GM21447 (cell line): ENCODE results near the gene ANKRD31.
"Not testable (repeated sequence)": the region's sequence is repeated elsewhere in the genome, so short reads cannot be mapped to it uniquely, and the experiment has no call there.

ENCODE experiments used
- ATAC-seq: cut with Tn5 transposase; IDR thresholded peaks from one replicate; pipeline ENCODE4 v1.9.1; 2021; ENCODE audit not compliant: unreplicated experiment

The ANKRD31 gene, protein sequence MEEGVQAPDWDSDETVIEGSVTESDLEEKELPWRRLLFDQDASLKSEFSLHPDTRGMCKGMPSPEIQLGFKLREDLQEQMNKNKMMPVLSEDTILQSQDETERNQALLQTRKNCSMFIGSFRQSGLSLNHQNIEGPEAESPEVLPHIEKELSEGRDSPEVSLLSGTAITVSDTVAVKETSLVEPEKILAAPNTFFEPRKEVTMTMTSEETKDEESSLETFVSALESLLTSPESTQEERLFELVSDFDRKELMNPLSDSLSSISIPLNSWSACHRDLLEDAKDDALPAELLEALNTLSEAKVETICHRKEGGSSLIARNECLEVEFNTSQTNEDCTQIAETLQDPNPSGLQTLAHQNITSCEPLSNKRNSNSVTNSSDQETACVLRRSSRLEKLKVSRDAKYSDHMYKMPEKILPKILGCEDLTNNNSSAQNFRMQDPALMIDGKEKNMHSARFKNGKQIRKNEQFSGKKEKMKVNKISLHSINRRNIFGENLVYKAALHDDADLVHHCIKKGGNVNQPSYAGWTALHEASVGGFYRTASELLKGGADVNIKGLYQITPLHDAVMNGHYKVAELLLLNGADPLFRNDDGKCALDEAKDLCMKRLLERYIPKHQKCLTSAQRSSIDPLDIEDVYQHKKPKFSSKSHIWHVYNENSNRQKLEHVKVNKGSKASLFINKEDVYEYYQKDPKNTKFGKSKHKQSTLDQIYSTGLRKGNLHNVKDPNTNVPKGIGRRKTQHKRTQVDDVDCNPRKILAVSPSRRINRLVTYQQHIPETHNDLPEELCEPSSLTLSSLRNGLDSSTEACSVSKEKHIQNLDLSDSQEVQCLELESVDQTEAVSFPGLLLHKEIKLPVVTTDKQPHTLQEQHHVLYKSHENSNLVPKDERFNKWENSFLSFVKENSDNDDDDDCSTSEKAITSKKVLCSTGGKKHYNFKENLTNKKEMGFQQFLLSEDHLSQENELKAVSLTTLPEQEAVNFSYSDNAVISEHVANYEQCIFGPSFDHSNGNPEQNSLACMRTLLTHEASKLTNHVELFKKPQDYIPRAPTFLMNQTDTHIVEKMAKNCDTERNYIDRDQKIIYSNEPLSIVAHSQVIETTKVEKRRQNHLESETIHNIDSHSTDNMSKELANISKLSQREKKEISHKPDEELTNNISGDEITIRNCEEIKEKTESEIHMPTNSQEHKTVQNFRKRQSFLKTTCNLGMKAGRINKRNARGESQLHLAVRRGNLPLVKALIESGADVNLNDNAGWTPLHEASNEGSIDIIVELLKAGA (N-terminal part only)

DNA sequence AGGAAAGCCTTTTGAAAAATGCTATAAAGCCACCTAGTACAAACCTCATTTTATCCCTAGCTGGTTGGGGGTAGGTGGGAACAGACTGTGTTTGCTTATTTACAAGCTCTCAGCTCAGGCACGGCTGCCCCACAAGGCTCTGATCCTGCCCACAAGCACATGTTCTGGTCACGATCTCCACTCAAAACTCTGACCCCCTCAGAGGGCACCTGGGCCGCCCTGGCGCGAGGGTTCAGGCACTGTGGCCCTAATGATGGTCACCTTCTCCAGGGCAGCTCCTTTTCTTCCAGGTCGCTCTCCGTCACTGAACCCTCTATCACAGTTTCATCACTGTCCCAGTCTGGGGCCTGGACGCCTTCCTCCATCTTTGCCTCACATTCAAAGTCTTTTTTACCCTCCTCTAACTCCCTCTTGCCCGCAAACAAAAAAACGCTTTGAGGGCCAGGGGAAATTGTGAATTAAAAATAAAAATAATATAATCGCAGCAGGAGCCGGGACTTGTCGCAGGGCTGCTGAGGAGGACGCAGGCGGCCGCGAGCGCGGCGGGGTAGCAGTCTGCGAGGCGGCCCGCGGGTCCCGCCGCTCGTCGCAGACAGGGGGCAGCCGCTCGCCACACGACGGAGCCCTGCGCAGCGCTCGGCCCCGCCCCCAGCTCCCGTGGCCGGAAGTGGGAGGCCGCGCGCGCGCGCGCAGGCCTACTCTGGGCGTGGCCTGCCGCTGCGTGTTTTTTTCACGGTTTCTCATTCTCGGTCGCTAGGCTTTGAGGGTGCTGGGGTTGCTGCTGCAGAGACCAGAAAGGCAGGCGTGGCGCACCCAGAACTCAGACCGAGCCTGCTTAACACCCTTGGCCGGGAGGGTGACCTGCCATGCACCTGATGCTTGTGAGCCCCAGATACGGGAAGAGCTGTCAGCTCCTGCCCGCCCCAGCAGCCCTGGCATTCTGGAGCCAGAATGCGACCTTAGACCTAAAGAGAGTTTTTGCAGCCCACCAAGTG, at the start of gene ANKRD31:
Gene ANKRD31, minus strand, starts transcription at position 557 of the 995 bp plus-strand sequence. Its CDS starts 192 bp downstream, at position 365.
- ATAC-seq, result peak; percentile 94

DNA sequence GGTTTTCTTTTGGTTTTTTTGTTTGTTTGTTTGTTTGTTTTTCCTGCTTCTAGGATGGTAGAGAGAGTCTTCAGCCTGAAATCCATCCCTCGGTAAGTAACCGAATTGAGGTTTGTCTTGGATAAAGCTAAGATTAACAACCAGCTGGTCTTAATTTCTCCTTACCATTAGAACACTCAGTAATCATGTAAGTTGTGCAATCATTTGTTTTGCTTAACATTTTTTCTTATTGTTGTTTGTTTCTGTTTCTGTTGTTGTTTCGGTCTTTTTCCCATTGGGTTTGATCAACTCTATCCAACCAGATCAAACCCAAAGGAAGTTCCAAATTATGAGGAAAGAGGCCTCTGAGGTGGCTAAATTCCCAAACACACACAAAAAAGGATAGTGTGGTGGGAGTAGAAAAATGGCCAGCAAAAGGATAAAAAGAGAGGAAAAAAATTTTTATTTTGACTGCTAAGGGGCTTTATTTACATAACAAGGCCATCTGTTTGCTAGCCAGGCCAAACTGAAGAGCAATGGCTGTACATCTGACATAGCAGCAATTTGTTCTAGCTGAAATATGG, 49.6 kb upstream of the ANKRD31 start:
- no peak for ATAC-seq

DNA sequence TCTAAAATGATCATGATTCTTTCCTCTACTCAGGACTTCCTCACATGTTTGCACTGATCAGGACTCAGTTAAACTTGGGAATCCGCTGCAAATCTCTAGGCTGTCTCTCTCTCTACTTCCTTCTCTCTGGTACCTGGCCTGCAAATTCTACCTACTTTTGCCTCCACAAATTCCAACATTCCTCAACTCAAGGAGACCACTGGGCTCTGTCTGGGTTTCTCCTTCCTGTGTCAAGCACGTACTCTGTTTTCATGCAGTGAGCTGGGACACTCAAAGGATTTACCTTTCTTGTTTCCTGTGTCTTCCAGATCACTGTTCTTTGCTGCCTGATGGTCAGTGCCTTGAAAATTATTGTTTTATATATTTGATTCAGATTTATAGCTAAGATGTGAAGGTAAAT, 45.9 kb upstream of the ANKRD31 start:
- no peak for ATAC-seq

DNA sequence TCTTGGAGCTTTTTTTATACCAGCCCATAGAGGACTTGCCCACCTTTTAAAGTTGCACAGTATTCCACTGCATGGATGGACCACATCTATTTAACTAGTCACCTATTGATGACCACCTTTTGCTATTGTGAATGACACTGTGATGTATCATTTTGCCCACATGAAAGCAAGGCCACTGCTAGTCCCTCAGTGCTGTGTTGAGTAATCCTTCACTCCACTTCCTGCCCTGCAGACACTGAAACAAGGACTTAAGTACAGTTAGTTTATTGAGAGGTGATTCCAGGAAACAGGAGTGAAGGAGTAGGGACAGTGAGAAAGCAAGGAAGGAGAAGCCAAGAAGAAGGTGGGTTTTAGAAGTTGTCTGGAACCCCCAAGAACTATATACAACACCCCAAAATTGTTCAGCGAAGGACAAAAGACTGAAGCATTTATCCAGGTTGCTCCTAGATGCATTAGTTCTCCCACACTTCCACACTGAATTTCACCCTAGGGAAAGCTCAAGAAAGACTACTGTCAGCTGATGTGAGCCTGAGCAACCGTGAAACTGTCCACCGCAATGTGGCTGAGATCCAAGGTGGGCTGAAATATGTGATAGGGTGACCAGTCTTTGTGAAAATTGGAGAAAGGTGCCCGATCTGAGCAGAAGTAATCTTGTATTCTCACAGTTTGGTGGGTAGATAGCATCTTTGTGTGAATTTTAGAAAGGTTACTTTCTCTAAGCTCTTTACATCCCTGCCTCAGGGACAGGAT, 45.2 kb upstream of the ANKRD31 start:
- ATAC-seq, result no peak

DNA sequence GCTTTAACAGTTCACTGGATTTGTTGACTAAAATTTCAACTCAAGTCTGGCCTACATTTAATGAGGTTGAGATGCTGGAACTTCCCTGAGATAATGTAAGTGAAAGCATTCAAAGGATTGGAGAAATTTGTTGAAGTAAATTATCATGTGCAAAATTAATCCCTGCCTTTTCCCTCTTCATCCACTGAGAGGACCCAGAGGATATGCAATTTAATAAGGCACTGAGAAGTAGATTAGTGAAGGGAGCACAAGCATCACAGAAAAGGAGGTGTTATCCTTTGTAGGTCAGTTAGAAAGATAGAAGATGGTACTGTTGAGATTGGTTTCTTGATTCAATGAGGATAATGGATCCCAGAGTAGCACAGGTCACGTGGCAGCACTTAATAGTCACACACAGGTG, 42.6 kb upstream of the ANKRD31 start:
- no peak for ATAC-seq

DNA sequence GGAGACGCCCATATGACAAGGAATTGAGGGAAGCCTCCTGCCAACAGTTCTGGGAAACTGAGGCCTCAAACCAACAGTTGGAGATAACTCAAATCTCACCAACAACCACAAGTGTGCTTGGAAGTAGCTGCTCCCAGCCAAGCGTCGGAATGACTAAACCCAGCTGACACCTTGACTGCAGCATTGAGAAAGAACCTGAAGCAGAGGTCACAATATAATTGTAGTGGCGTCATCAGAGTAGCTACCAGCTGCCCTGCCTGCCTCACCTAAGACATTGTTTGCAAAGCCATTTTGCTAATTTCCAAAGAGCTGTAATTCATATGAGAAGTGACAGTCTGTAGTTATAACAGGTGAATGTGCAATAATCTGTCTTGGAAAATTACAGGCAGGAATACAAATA, 40.8 kb upstream of the ANKRD31 start:
- ATAC-seq, result no peak

DNA sequence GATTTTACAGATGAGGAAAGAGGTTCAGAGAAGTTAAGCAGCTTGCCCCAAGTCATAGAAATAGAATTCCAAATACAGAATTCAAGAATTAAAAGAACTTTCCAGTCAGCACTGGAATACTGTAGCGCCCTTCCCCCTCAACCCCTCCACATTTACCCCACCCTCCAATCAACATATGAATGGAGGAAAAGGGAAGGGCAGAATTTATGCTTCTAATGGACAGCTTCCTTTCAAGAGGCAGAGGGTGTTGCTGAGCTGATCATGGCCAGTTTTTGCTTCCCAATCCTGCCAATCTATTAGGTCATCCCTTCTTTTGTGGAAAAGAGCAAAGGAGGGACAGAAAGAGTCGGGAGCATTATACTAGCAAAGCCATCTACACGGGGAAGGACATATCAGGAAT, 39.1 kb upstream of the ANKRD31 start:
- ATAC-seq, result no peak

DNA sequence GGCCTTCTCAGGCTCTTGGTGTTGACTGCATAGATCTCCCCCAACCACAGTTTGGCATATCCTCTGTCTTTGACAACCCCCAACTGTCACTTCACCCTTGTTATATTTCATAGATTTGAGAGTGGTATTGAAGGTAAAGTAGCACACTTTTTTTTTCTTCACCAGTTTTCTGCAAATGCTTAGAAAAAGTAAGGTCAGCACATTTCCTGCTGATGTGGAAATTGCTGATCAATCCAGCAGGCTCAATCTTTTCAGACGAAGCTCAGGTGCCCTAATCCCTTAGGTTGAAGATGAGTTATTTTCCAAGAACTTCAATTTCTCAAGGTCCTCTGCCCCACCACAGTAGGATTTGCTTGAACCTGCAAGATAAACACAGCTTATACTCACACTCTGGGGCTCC, 38.5 kb upstream of the ANKRD31 start:
- no peak for ATAC-seq

DNA sequence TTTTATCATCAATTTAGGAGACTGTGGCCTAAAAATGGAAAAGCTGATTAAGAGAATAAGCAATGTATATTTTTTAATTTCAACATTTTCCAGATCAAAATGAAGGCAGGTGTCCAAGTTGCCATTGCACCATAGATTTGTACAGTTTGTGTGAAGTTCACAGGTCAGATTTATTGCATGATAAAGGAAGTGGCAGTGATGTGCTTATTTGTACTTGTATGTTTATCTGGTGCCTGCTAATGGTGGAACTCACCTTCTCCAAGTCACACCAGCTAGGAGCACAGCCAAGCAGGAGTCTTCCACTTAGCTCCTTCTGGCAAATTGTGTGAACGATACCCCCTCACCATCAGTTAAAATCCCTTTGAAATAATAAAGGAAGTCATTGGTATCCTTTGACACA, 37.8 kb upstream of the ANKRD31 start:
- ATAC-seq, result no peak

DNA sequence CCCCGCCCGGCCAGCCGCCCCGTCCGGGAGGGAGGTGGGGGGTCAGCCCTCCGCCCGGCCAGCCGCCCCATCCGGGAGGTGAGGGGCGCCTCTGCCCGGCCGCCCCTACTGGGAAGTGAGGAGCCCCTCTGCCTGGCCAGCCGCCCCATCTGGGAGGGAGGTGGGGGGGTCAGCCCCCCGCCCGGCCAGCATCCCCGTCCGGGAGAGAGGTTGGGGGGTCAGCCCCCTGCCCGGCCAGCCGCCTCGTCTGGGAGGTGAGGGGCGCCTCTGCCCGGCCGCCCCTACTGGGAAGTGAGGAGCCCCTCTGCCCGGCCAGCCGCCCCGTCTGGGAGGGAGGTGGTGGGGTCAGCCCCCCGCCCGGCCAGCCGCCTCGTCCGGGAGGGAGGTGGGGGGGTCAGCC, 33.9 kb upstream of the ANKRD31 start:
- ATAC-seq, result not testable (repeated sequence)

DNA sequence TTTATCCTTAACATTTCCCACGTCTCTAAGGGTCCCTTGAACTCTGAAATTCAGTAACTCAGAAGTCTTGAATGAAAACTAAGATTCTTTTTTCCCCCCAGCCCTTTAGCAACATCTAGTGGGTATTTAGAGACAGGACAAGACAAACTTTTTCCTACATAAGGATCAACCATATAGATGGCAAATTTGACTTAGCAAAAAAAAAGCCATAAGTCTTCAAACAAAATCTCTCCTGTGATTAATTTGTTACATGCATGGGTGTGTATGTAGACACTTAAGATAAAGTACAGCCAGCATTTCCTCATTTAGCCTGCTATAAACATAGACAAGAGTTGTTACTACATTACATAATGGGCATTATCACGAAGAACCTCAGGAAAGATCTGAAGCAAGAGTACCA, 29.1 kb upstream of the ANKRD31 start:
- no peak for ATAC-seq

DNA sequence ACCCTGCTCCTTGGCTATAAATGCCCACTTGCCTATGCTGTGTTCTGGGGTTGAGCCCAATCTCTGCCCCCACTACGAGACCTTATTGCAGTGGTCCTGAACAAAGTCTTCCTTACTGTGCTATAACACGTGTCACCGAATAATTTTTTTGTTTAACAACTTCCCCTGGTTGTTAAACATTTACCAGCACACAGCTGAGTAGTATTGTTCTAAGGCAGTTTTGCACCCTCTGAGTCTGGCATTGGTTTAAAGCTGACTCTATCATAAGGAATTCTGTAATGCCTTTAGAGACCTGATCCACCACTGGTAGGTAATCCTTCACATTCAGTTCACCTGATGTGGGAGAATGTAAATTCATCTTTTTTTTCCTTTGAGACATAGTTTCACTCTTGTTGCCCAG, 25.6 kb upstream of the ANKRD31 start:
- no peak for ATAC-seq

DNA sequence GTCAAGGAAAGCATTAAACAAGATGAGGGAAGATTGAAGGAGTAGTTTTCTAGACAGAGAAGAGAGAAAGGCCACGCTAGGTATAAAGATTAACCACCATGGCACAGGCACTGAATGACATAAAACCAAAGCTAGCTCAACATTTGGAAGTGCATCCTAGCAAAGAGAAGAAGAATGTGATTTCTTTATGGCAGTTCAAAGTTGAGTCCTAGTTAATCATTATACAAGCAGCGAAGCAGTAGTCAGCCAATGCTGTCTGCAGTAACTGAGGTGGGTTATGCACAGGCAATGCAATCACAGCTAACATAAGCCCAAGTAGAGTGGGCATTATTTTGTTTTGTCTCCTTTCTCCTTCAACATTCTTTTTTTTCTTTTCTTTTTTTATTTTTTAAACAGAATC, 24.0 kb upstream of the ANKRD31 start:
- ATAC-seq, result no peak

DNA sequence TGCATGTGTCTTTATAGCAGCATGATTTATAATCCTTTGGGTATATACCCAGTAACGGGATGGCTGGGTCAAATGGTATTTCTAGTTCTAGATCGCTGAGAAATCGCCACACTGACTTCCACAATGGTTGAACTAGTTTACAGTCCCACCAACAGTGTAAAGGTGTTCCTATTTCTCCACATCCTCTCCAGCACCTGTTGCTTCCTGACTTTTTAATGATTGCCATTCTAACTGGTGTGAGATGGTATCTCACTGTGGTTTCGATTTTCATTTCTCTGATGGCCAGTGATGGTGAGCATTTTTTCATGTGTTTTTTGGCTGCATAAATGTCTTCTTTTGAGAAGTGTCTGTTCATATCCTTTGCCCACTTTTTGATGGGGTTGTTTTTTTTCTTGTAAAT, 13.8 kb upstream of the ANKRD31 start:
- not testable (repeated sequence) for ATAC-seq

DNA sequence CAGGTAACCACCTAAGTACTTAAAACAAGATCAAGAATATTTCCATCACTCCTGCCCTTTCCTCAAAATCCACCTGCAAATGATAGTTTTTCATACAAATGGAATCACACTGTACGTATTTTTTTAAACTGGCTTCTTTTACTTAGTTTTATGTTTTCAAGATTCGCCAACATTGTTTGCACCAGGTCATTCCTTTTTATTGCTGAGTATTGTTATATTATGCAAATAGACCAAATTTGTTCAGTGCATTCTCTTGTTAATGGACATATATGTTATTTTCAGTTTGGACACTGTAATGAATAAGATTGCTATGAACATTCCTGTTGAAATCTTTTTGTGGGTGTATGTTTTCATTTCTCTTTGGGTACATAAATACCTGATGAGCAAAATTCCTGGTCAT, 8.3 kb upstream of the ANKRD31 start:
- ATAC-seq, result no peak

DNA sequence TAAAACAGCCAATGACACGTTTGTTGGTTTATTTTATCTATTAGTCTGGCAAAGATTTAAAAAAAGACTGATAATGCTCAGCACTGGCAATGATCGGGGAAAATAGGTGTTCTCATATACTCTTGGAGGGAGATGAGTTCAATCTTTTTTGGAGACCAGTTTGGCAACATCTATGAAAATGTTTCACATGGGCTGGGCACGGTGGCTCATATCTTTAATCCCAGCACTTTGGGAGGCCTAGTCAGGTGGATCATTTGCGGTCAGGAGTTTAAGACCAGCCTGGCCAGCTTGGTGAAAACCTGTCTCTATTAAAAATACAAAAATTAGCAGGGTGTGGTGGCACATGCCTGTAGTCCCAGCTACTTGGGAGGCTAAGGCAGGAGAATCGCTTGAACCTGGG, 6.8 kb upstream of the ANKRD31 start:
- no peak for ATAC-seq

DNA sequence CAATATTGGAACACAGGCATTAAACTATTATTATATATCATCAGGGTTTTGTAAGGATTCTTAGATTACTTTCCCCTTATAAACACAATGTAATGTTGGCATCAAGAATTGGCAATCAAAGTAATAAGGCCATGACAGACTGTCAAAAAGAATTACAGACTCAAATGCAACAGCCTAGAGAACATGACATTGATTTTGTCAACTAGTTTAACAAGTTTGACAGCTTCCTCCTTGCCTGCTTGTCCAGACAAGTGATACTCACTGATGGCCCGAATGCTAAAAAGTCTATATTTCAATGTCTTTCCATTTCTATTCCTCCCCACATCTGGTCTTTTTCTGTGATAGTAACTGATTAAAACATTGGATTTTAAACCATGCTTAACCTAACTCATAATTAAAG, 6.4 kb upstream of the ANKRD31 start:
- no peak for ATAC-seq

DNA sequence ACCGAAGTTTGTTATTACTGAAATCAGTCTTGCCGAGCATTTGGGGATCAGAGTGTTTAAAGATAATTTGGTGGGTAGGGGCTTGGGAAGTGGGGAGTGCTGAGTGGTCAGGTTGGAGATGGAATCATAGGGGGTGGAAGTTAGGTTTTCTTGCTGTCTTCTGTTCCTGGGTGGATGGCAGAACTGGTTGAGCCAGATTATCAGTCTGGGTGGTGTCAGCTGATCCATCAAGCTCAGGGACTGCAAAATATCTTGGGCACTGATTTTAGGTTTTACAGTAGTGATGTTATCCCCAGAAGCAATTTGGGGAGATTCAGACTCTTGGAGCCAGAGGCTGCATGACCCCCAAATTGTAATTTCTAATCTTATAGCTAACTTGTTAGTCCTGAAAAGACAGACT, 5.4 kb upstream of the ANKRD31 start:
- no peak for ATAC-seq

DNA sequence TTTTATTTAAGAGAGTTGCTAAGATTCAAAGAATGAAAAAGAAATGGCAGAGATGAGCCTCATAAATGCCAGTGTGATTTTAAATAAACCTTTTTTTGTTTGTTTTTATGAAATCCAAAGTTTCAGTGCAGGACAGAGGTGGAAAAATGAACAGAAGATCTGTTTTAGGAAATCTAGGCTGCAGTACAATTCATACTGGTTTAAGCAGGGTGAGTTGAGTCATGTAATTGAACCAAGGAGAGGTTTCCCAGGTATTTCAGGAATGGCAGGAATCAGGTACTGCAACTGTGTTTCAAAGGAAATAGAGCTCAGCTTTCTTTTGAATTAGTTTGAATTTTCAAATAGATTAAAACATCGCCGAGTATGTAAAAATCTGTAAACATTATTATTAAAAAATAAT, 3.0 kb upstream of the ANKRD31 start:
- ATAC-seq, result no peak
